OCI-LY3 (cell line): Measurements from ENCODE around the gene SERPINB1.

Source experiments
- EZH2phosphoT487 ChIP-seq: fragments of 200-600 bp; shearing (Covaris generic); IDR thresholded peaks from 2 replicates; pipeline ENCODE4 v1.6.1; 2018; ENCODE audit warnings: antibody characterized with exemption, mixed run types, low read depth
- TF ChIP-seq, protein P1 (sequence below): fragments of 200-600, 300-600 bp; sonication (generic); IDR thresholded peaks from 2 replicates; pipeline ENCODE4 v1.5.1; 2014; ENCODE audit warnings: antibody characterized with exemption, low read length, low read depth

DNA sequence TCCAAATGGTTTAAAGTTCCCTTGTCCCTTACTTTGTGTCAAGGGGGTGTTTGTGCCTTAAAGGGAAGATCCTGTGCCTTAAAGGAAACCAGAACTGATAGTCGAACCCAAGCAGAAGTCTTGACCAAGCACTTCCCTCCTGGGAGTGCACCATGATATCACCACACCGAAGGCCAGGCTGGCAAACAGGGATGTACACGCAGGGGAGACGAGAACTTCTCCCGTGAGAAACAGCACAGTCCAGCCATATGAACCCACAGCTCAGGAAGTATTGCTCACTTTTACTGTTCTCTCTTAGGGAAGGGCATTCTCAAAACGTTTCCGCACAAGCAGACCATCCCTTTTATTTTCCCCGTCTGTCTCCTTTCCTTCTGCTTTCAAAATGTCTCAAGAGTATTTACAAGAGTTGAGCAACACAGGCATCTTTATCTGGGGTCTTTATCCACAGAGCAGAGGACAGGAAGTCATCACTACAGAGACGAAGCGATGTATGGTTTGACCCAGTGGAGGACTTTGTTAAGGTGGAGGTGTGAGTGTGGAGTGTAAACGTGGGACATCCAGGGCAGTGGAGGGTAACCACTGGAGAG is 12.8 kb upstream of the SERPINB1 start:
- TF ChIP-seq, protein P1, sequence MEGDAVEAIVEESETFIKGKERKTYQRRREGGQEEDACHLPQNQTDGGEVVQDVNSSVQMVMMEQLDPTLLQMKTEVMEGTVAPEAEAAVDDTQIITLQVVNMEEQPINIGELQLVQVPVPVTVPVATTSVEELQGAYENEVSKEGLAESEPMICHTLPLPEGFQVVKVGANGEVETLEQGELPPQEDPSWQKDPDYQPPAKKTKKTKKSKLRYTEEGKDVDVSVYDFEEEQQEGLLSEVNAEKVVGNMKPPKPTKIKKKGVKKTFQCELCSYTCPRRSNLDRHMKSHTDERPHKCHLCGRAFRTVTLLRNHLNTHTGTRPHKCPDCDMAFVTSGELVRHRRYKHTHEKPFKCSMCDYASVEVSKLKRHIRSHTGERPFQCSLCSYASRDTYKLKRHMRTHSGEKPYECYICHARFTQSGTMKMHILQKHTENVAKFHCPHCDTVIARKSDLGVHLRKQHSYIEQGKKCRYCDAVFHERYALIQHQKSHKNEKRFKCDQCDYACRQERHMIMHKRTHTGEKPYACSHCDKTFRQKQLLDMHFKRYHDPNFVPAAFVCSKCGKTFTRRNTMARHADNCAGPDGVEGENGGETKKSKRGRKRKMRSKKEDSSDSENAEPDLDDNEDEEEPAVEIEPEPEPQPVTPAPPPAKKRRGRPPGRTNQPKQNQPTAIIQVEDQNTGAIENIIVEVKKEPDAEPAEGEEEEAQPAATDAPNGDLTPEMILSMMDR, result no peak
- no peak for TF ChIP-seq EZH2phosphoT487
